ENCODE data around the gene SULT1A2. TPM values are rescaled to one million over a fixed set of nuclear protein-coding genes. Genes with fewer than 3 reads are reported as not detected.
A peak's percentile ranks its signal among the peaks of the same experiment; 100 is the strongest.

Gene SULT1A2
- total and polyA plus RNA-seq, 8 donors: 0.18 to 2.4 (median 1.00) TPM; not detected in 2

DNA sequence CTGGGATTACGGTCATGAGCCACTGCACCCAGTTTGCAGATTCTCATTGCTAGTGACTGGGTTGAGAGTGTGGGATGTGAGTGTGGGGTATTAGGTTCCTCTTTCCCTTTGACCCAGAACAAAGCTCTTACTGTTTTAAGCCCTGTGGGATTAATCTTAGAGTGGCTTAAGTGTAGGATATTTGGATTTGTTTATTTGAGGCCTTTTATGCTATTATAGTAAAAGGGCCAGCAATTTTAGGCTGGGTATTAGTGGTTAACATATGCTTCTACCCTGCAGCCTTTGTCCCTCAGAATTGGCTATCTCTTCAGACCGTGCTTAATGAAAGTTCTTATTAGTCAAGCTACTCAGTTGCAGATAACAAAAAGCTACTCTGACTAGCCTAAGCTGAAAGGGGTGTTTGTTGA lies 39.9 kb downstream of the SULT1A2 start:
- intact Hi-C loops (cut with DNase I; ENCODE audit: low total_unique reads): no loop called here
- no peaks in the 10 kb centered on the region for H3K9me3 ChIP-seq
- H3K27ac ChIP-seq: no peak overlapping the region
- no peak for TF ChIP-seq POLR2A (IDR thresholded peaks at IDR 0.05)
- no peak for TF ChIP-seq EP300 (IDR thresholded peaks at IDR 0.05)
- TF ChIP-seq, protein P1, sequence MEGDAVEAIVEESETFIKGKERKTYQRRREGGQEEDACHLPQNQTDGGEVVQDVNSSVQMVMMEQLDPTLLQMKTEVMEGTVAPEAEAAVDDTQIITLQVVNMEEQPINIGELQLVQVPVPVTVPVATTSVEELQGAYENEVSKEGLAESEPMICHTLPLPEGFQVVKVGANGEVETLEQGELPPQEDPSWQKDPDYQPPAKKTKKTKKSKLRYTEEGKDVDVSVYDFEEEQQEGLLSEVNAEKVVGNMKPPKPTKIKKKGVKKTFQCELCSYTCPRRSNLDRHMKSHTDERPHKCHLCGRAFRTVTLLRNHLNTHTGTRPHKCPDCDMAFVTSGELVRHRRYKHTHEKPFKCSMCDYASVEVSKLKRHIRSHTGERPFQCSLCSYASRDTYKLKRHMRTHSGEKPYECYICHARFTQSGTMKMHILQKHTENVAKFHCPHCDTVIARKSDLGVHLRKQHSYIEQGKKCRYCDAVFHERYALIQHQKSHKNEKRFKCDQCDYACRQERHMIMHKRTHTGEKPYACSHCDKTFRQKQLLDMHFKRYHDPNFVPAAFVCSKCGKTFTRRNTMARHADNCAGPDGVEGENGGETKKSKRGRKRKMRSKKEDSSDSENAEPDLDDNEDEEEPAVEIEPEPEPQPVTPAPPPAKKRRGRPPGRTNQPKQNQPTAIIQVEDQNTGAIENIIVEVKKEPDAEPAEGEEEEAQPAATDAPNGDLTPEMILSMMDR (IDR thresholded peaks at IDR 0.05): no peak
- no peak for TF ChIP-seq POLR2AphosphoS5 (IDR thresholded peaks at IDR 0.05)
- H3K4me1 ChIP-seq: peaks cover 21 to 53% (median 36%) of the 10 kb centered on the region in 4 donors
- no peaks in the 10 kb centered on the region for H3K27me3 ChIP-seq
- no peak for DNase-seq
- H3K4me3 ChIP-seq: no peak overlapping the region
- WGBS, 5 donors: 56 to 65% (median 58%) methylated on average over 2 of the region's 2 CpGs
- H3K36me3 ChIP-seq: peaks cover 3 to 36% (median 32%) of the 10 kb centered on the region in 4 donors

GRCh38 chr16:28555561-28555960 lies 41.3 kb downstream of the SULT1A2 start:
- intact Hi-C loops (cut with DNase I; ENCODE audit: low total_unique reads): no loop called here
- TF ChIP-seq, protein P1 (IDR thresholded peaks at IDR 0.05): no peak
- TF ChIP-seq EP300 (IDR thresholded peaks at IDR 0.05): no peak
- TF ChIP-seq POLR2AphosphoS5 (IDR thresholded peaks at IDR 0.05): no peak
- TF ChIP-seq POLR2A (IDR thresholded peaks at IDR 0.05): no peak

DNA sequence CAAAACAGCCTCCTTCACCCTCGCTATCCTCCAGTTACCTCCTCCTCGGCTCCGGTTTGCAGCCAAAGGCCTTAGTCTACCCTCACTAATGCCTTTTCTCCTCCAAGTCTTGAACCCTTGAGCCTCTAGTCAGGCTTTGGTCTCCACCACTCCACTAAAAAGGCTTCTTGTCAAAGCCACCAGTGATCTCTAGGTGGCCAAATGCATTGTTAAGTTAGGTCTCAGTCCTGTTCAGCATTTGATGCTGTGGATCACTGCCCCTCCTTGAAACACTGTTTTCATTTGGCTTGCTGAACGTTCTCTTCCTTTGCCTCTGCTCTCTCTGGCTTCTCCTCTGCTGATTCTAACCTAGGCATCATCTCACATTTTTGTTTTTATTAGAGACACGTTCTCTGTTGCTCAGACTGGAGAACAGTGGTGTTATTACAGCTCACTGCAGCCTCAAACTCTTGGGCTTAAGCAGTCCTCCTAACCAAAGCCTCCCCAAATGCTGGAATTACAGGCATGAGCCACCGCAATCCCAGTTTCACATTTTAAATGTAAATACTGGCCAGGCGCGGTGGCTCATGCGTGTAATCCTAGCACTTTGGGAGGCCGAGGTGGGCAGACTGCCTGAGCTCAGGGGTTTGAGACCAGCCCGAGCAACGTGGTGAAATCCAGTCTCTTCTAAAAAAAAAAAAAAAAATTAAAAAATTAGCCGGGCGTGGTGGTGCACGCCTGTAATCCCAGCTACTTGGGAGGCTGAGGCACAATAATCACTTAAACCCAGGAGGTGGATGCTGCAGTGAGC lies 42.0 kb downstream of the SULT1A2 start:
- Histone ChIP-seq H3K36me3 (peaks cover 3 to 35% (median 30%) of the 10 kb centered on the region in 4 donors), H3K9me3 (no peaks in the 10 kb centered on the region), H3K4me1 (peaks cover 16 to 44% (median 31%) of the 10 kb centered on the region in 4 donors), H3K4me3 (peak overlapping the region; percentile 59 to 70 (median 62)), H3K27me3 (no peaks in the 10 kb centered on the region), H3K27ac (peak overlapping the region in 3 of 5 donors; percentile 93 to 98 (median 98))
- intact Hi-C loops (cut with DNase I; ENCODE audit: low total_unique reads): no loop called here
- 85 to 88% (median 86%) methylated on average over 15 of the region's 15 CpGs for WGBS, 5 donors
- TF ChIP-seq, protein P1 (IDR thresholded peaks at IDR 0.05): no peak
- no peak for TF ChIP-seq EP300 (IDR thresholded peaks at IDR 0.05)
- no peak for TF ChIP-seq POLR2AphosphoS5 (IDR thresholded peaks at IDR 0.05)
- no peak for TF ChIP-seq POLR2A (IDR thresholded peaks at IDR 0.05)
- DNase-seq: no peak

More at GRCh38 chr16:28555561-28555960, 41.3 kb downstream of the SULT1A2 start:
- Histone ChIP-seq H3K36me3 (peaks cover 3 to 36% (median 32%) of the 10 kb centered on the region in 4 donors), H3K4me1 (peaks cover 16 to 43% (median 31%) of the 10 kb centered on the region in 4 donors), H3K4me3 (no peak overlapping the region), H3K27ac (no peak overlapping the region), H3K27me3 (no peaks in the 10 kb centered on the region), H3K9me3 (no peaks in the 10 kb centered on the region)
- no peak for DNase-seq
- WGBS, 5 donors: 77 to 93% (median 82%) methylated on average over 2 of the region's 2 CpGs

DNA sequence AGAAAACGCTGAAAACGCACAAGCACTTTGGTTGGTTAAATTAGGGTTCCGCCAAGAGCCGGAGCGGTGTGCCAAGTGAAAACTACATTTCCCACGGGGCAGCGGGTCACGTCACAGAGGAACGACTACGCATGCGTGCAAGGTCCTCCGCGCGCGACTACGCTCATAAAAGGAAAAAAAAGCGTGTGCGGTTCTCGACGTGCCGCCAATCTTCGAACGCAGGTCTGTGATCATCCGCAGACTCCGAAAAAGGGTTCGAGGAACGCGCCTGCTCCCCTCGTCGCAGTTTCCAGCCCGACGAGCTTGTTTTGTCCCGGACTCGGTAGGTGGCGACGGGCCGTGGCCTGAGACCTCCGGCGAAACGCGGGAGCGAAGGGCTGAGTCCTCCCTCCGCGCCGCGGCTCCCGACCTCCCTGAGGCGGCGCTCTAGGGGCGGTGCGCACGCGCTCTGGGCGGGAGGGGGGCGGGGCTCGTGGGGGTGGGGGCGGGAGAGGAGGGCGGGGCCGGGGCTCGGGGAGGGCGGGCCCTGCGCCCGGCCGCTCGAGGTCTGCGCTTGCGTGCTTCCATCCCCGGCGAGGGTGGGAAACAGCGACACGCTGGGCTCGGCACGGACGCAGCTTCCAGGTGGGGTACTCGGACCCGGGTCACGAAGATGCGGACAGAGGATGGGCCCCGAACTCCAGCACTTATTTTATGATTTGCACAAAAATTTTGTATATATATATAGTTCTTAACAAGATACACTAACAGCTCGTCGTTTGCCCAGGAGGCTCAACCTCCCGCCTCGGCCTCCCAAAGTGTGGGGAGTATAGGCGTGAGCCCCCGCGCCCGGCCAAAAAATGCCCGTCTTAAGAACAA lies 42.8 kb downstream of the SULT1A2 start, which contains the start of gene SGF29:
Gene SGF29, plus strand, starts transcription at position 145 of the 858 bp plus-strand sequence. CDS start 27,150 bp downstream, outside the sequence.
- intact Hi-C loops (cut with DNase I; ENCODE audit: low total_unique reads): no loop called here
- Histone ChIP-seq H3K27me3 (no peaks in the 10 kb centered on the region), H3K27ac (peak within 1 kb of the TSS; percentile 93 to 99 (median 98)), H3K36me3 (peaks cover 2 to 26% (median 23%) of the 10 kb centered on the region in 4 donors), H3K9me3 (no peaks in the 10 kb centered on the region), H3K4me1 (peaks cover 16 to 52% (median 33%) of the 10 kb centered on the region in 4 donors), H3K4me3 (peak within 1 kb of the TSS; percentile 59 to 70 (median 62))
- peak; percentile 95 to 98 for DNase-seq
- 1 to 2% (median 1%) methylated on average over 61 to 84 of the region's 88 CpGs for WGBS, 5 donors
- TF ChIP-seq EP300 (IDR thresholded peaks at IDR 0.05): no peak
- TF ChIP-seq POLR2AphosphoS5 (IDR thresholded peaks at IDR 0.05): peak; percentile 86 to 98 (median 98)
- TF ChIP-seq, protein P1 (IDR thresholded peaks at IDR 0.05): peak in 2 of 7 experiments; percentile 31 to 54
- peak in 2 of 4 donors; percentile 60 to 83 for TF ChIP-seq POLR2A (IDR thresholded peaks at IDR 0.05)
